CD4-positive, alpha-beta T cell treated with Interleukin-17A for 4 hours (primary cell): ENCODE measurements around the gene LDB2.
"Not testable (repeated sequence)": the region's sequence is repeated elsewhere in the genome, so short reads cannot be mapped to it uniquely, and the experiment has no call there.

Source experiments
- DNase-seq: peaks from one replicate; pipeline ENCODE4 v3.0.0-alpha.2; 2020; ENCODE audit warnings: mixed read lengths

Gene LDB2

GRCh38 chr4:16897991-16898827 lies at the start of gene LDB2:
Gene LDB2 (minus strand): TSS chr4:16898645.
- no peak for DNase-seq

DNA sequence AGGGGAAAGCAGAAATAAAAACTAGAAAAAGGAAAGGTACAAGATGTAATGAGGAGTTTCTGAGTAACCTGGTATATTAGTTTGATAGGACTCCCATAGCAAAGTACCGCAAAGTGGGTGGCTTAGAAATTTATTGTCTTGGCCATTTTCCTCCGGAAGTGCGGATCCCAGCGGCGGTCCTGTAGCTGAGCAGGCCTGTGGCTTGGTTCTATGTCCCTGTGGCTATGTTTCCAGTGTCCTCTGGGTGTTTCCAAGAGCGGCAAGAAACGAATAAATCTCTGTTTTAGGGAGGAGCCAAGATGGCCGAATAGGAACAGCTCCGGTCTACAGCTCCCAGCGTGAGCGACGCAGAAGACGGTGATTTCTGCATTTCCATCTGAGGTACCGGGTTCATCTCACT lies 44.0 kb upstream of the LDB2 start:
- no peak for DNase-seq

DNA sequence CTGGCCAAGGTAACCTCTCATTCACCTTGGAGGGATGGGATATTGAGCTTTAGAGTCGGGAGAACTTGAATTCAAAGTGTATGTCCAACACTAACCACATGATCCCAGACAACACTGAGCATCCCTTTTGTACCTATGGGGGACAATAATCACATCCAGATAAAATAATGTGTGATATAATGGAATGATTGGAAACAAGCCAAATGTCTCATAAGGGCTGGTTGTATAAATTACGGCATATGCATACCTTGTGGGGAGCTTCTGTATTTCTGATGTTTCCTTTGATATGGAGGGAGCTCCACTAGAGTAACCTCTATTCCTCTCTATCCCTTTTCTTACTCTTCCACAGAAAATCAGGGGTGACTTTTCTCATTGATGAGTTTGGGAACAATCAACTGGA lies 40.7 kb upstream of the LDB2 start:
- DNase-seq: no peak

GRCh38 chr4:16938512-16939040 lies 40.1 kb upstream of the LDB2 start:
- no peak for DNase-seq

DNA sequence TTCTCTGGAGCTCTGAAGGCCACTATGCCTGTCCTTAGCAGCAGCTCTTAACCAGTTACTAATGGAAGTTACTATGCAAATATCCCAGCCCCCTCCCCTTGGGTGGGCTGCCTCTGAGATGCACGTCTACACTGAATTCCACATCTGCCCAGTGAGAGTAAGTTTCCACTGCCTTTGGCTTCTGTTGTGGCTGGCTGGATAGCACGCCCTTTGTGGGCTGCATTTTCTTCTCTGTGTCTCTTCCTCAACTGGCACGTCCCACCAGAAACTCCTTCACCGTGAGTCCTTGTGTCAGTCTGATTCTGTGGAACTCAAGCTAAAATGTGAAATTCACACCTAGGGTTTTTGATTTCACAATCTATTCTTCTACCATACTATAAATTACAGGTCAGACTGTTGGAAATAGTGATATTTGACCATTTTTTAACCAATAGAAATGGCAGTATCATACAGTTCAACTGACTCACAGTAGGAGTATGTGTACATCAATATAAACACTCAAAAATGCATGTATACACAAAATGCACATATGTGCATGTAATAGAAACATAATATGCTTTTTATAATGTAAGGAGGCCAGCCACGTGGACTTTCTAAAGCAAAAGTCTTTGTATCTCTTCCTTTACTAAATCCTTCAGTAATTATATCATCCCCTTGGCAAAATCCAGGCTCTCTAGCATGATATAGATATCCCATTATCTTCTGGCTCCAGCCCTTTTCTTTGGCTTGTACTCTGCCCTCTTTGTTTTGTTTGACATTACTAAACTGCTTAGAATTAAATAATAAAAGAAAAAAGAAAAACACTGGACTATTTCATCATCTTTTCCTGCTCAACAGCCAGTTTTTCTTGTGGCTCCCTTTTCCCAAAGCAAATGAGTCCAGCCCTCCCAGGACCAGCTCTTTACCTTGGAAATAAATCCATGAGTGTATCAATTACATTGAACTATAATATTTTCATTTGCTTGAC lies 33.2 kb upstream of the LDB2 start:
- no peak for DNase-seq

GRCh38 chr4:16926214-16926613 lies 27.8 kb upstream of the LDB2 start:
- DNase-seq: no peak

GRCh38 chr4:16918716-16919115 lies 20.3 kb upstream of the LDB2 start:
- DNase-seq: not testable (repeated sequence)

DNA sequence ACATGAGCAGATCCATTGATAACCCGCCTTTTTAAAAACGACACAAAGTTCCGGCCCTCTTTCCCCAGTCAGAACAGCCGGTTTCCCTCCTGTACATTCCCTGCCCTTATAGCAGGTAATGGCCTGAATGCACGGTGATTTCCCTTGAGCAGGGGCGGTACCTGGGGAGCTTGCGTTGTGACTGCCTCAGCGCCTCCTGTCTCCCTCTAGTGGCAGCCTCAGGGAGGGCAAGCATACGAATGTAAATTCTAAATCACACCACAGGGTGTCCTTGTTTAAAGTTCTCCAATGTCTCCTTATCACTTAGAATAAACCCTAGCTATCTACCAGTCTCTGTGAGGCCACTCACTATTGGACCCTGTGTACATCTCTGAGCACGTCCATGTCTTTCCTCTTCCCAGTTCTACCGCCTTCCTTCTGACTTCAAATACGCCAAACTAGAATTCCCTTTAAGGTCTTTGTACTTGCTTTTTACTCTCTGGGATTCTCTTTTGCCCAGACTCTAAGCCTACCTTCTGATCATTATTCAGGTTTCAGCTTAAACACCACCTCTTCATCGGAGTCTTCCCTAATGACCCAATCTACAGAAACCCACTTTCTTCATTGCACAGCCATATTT lies 18.4 kb upstream of the LDB2 start:
- peak; percentile 66 for DNase-seq

DNA sequence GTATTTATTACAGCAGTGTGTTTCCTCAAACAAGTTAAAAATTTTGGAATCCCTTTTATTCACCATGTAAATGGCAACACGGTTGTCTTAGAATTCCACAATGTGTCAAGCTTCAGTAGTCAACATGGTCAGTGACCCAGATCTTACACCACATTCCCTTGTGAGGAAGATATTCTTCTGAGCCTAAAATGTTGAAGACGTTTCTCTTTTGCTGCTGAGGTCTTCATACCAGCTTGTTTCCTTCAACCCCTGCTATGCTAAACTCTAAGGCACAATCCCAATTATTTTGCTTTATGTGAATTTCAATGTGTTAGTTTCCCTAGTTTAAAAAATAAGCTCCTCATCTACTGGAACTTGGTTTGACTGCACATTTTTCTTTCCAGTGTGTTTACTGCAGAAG lies 17.6 kb upstream of the LDB2 start:
- no peak for DNase-seq

- no peak for DNase-seq
Measured at GRCh38 chr4:16914208-16914607, 15.8 kb upstream of the LDB2 start.

DNA sequence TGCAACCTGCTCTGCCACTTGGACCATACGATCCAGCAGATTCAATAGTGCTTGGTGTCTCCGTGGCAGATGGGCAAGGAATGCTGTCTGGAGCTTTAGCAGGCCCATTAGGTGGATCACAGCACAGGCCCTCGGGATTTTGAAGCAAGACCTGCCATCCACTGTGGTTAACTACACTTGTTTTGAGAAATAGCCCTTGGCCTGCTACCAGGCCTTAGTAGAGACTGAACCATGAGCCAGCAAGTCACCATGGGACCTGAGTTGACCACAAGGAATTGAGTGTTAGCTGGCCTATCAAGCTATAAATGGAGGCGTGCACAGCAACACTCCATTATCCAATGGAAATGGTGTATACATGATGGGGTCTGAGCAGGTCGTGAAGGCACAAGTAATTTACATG lies 14.5 kb upstream of the LDB2 start:
- DNase-seq: no peak

DNA sequence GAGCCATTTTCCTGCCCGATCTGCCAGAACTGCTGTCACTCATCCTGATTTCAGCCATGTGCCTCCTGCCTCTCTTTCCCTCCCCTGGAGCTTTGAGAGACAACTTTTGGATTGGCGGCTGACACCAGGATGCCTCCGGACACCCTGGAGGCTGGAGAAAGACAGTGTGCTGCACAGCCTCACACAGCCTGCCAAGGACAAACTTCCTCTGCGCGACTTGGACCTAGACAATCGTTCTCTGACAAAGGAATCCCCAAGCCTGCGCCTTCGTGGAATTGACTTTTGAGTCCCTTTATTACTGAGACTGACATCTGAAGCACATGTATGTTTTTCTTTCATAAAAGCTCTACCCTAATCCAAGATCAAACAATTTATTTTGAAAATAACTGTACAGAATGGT lies 10.8 kb upstream of the LDB2 start:
- no peak for DNase-seq

DNA sequence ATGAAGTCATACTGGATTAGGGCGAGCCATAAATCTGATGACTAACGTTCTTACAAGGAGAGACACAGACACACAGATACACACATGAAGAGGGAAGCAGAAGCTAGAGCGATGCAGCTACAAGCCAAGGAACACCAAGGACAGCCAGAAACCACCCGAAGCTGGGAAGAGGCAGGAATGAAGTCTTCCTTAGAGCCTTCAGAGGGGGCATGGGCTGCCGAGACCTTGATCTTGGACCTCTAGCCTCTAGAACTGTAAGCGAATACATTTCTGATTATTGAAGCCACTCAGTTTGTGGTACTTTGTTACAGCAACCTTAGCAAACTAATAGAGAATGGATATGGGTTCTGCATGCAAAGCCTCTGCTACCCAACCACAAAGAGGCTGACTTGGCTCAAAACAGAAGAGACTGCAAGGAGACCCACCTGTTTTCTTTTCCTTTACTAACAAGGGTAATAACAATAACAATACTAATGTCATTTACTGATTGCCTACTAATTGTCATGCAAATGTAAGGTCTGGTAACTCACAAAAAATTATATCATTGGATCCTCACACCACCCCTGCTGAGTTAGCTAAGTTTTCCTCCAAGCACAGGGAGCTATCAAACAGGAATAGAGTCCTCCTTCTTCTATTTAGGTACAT lies 10.1 kb upstream of the LDB2 start:
- DNase-seq: no peak

GRCh38 chr4:16900325-16900724 lies 1.9 kb upstream of the LDB2 start:
- DNase-seq: no peak

GRCh38 chr4:16896881-16897750 lies 1.3 kb downstream of the LDB2 start:
- DNase-seq: no peak

DNA sequence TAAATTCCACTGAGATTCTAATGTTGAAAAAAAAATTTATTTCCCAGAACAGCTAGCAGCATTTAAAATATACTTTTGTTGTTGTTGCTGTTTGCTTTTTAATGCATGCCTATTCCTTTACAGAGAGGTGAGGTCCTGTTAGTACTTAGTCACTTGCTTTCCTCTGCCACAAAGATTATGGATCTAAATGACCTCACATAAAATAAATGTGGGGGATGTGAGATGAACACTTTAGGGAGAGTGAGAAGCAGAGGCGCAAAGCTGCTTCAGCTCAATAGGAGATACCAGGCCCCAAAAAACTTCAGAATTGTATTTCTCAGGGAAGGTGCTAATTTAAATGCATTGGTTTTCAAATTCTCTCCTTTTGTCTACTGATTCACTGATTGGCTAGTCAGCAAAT lies 4.0 kb downstream of the LDB2 start:
- no peak for DNase-seq

GRCh38 chr4:16893141-16893651 lies 5.2 kb downstream of the LDB2 start:
- no peak for DNase-seq

- no peak for DNase-seq
Measured at GRCh38 chr4:16890651-16891050, 7.8 kb downstream of the LDB2 start.

DNA sequence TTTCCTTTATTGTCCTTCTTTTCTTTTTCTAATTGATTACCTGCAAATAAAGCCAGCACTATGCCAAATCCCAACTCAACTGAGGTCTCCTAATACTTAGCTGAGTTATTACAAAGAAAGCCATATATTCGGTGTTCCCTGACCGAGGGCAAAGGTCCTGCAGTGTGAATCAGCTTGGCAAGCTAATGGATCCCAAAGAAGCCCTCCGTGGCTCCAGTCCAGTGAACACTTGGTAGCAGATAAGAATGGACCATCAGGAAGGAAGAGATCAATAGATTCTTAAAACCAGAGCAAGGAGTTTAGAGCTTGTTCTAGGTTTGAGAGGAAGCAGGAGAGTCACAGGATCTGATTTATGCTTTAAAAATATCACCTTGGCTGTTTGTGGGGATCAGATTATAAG lies 8.5 kb downstream of the LDB2 start:
- DNase-seq: no peak

DNA sequence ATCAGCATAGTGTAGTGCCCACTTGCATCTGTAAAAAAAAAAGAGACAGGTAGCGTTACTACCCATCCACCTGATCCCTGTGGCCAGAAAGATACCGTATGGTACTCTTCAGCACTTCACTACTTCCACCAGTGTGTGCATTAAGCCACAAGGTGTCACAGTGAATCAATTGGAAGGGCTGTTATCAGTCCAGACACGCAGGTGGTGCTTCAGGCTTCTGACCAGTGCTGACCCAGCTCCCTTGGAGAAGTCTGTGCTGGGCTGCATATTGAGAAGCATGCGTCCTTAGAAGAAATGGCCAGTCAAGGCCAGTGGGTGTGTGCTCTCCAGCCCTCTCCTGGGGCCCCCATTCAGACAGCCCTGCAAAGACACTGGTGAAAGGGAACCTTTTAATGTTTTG lies 10.6 kb downstream of the LDB2 start:
- no peak for DNase-seq
